ENCODE data around the gene CYFIP1.

CYFIP1 gene

GRCh38 chr15:22871481-22872086, 108.6 kb downstream of the CYFIP1 start:
- DNase-seq (ENCODE audit: low read depth in 1 of 2, low spot score in 1 of 2), result no peak

DNA sequence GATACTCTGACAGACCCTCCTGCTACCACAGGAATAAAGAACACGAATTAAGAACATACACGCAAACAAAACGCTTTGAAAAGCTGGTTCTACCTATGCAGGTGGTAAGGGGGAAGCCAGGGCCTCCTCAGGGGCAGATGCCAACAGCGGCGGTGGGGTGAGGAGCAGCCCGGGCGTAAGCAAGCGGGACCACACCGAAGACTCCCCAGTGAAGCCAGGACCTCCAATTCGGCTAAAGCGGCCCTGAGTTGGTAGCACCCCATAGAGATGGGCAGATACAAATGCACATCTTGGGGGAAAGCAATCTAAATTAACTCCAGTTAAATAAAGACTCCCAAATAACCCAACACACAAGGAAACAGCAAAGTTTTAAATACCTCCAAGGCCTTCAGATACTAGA, 109.3 kb downstream of the CYFIP1 start:
- no peak for DNase-seq (ENCODE audit: low read depth in 1 of 2, low spot score in 1 of 2)

DNA sequence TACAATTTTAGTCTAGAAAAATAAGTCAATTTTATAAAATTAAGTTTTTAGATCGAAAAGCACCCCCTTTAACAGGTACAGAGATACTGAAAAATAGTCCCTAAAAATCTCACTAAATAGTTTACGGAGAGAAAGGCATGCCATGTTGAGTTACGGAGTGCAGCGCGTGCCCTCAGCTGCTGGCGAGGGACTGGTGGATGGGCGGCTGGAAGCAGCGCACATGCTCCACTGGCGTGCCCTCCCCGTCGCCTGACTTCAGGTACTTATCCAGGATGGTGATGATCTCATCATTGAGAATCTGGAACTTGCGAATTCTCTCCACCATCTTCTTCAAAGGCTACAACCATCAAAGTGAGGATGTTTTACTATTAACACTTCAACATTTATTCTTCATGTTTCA, 110.3 kb downstream of the CYFIP1 start:
- DNase-seq (ENCODE audit: low read depth in 1 of 2, low spot score in 1 of 2), result no peak

DNA sequence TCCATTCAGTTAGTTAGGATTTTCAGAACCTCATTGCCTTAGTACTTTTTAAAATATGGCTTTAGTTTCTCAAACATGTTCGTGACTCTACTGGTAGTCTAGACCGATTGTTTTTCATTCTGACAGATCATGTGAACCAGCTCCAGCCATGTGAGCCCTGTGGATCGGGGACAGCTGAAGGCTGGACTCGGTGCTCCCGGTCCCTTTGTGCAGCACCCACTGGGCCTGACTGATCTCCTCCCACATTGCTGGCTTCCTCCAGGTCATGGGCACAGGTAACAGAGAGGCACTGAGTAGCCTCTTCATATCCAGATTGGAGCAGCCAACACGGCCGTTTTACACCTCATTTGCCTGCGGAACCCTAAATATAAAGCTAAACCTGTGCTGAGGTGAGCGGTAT, 111.2 kb downstream of the CYFIP1 start:
- DNase-seq (ENCODE audit: low read depth in 1 of 2, low spot score in 1 of 2), result no peak

DNA sequence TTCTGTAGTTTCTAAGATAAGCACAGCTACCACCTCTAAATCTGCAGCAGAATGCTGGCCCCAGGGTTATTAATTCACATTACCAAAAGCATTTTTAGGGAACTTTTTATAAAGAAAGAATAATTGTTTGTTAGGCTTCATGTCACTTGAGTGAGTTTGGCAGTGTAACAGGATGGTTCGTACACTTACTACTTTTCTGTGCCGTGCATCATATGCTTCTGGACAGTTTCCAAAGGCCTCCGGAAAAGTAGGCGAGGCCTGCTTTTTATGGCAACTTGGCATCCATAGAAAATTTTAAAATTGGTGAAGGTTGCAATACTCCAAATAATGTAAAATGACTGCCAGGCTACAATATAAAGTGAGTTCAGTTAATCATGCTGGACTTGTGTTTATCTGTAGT, 111.7 kb downstream of the CYFIP1 start:
- no peak for DNase-seq (ENCODE audit: low read depth in 1 of 2, low spot score in 1 of 2)

GRCh38 chr15:22867886-22868285, 112.3 kb downstream of the CYFIP1 start:
- no peak for DNase-seq (ENCODE audit: low read depth in 1 of 2, low spot score in 1 of 2)

DNA sequence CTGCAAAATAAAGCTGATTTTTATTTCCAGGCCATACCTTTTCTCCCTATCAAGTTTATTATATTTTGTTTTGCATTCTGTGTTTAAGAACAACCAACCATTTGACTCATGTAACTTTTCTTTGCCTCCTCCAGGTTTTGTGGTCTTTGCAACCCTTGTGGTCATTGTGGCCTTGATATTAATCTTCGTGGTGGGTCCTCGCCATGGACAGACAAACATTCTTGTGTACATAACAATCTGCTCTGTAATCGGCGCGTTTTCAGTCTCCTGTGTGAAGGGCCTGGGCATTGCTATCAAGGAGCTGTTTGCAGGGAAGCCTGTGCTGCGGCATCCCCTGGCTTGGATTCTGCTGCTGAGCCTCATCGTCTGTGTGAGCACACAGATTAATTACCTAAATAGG, 114.1 kb downstream of the CYFIP1 start:
- DNase-seq (ENCODE audit: low read depth in 1 of 2, low spot score in 1 of 2), result no peak

- no peak for DNase-seq (ENCODE audit: low read depth in 1 of 2, low spot score in 1 of 2)
These were observed 116.8 kb downstream of the CYFIP1 start for GRCh38 chr15:22863356-22863755.

DNA sequence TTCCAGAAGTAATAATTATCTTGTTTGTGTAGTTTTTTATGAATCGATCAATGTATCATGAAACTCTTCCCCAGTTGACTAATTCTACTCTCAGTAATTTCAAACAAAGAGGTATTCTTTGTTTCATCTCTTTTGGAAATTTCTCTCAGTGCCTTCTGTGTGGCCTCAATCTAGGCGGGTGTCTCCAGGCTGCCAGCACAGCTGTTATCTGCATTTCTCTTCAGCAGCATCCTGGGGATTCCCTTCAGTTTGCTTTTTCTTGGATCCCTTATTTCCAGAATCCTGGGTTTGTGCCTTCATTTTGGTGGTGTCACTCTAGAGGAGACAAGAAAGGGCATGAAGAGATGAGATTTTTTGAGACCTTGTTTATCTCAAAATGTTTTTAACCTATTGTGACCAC, 119.0 kb downstream of the CYFIP1 start:
- no peak for DNase-seq (ENCODE audit: low read depth in 1 of 2, low spot score in 1 of 2)

DNA sequence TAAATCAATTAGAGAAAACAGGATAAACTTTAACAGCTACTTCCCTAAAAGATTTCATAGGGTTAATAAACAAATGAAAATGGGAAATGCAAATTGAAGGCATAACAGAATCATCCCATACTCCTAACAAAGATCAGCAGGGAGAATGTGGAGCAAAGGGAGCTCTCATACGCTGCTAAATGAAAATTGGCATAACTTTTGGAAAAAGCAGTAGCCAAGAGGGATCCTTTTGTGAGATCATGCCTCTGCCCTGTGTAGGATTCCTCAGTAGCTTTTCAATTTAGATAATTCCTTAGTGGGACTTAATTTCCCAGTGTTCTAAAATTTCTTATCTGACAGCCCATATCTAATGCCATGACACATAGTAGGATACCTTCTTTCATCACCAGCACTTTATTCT, 123.5 kb downstream of the CYFIP1 start:
- no peak for DNase-seq (ENCODE audit: low read depth in 1 of 2, low spot score in 1 of 2)

DNA sequence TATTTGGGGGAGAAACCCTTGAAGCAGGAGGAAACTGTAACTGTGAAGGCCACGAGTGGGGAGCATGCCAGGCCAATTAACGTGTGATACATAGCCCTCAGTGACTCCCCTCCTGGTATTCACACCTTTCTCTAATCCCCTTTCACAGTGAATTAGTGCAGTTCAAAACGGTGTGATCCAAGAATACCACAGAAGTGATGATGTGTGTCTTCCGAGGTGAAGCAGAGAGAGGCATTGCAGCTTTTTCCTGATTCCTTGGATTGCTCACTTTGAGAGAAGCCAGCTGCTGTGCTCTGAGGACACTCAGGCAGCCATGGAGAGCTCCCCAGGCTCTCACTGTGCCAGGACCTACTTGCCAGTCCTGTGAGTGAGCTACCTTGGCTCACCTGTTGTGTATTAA, 124.4 kb downstream of the CYFIP1 start:
- no peak for DNase-seq (ENCODE audit: low read depth in 1 of 2, low spot score in 1 of 2)

DNA sequence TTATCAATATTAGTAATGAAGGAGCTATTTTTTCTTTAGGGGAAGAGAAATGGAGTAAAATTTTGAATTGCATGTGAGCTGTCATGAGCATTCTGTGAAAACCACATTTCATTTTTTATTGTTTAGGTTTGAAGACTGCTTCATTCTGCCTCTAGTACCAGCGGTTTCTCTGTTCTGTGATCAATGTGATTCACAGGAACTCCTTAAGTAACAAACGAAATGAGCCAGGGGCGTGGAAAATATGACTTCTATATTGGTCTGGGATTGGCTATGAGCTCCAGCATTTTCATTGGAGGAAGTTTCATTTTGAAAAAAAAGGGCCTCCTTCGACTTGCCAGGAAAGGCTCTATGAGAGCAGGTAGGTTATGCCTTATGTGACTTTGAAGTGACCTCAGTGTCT, 128.7 kb downstream of the CYFIP1 start:
- no peak for DNase-seq (ENCODE audit: low read depth in 1 of 2, low spot score in 1 of 2)

- no peak for DNase-seq (ENCODE audit: low read depth in 1 of 2, low spot score in 1 of 2)
These were observed 130.1 kb downstream of the CYFIP1 start for GRCh38 chr15:22850055-22850454.

DNA sequence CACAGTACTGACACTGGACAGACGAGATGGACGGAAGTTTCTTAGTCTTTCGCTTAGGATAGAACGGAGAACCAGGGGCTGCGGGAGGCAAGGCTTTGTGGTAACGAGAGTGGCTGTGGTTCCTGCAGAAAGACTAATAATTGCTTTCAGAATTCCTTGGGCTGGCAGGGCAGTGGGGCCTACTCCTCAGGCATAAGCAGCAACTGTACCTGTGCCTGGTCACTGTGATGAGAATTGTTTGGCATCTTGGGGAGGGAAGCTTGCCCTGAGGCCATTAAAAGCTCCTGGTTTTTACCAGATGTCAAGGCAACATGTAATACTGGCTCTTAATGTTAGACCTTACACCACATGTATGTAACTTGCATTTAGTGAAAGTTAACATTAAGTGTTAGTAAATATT, 134.1 kb downstream of the CYFIP1 start:
- DNase-seq (ENCODE audit: low read depth in 1 of 2, low spot score in 1 of 2), result no peak

DNA sequence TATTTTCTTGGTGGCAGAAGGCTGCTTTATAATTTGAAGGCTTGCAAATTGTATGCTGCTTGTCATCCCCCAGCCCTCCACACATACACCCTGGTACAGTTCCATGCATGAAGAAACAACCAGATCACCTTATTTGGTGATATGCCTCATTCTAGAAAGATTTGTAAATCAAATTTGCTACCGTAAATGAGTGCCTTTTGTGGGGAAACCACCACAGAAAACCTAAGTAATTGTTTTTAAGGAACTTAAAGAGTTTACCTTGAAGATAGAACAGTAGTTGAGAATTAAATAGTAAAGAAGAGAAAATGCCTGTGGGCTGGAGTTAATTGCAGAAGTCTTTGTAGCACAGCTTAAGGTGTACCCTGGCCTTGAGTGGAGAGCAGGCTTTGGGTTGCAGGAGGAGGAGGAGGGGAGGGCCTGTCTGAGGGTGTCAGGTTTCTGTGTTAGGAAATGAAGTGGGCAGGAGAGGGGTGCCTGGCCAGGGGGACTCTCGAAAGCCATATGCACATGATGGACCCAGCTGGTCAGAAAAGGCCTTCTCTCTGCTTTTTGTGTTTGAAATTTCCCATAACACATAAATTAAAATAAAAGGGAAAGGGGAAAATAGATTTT, 134.8 kb downstream of the CYFIP1 start:
- no peak for DNase-seq (ENCODE audit: low read depth in 1 of 2, low spot score in 1 of 2)

DNA sequence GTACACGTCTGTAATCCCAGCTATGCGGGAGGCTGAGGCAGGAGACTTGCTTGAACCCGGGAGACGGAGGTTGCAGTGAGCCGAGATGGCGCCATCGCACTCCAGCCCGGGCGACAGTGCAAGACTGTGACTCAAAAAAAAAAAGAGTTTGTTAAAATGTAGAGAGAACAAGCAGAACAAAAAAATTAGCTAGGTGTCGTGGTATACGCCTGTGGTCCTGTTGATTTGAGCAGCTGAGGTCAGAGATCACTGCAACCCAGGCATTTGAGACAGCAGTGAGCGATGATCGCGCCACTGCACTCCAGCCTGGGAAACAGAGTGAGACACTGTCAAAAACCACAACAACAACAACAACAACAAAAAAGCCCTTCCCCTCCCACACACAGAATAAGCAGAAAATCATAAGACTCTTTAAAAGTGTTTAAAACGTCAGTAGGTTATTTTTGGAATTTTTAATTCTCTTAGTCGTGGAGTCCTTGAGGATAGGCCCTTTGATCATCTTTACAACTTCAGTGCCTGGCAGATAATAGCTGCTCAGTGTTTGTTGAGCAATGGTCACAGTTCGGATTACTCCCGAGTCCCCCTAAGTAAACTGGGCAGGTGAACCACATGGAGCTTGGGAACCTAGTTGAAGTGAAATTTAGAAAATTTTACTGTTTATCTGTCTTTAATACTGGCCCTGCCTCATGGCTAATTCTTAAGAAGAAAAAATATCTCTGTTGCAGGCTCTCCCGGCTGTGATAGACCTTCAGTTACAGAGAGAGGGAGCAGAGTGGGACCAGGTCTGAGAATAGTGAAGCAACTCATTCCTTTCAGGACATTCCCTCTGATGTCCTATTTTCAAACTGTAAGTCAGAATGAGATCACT, 135.5 kb downstream of the CYFIP1 start:
- DNase-seq (ENCODE audit: low read depth in 1 of 2, low spot score in 1 of 2), result no peak

GRCh38 chr15:22839046-22839695, 141.0 kb downstream of the CYFIP1 start:
- no peak for DNase-seq (ENCODE audit: low read depth in 1 of 2, low spot score in 1 of 2)

- peak; percentile 97 to 98 for DNase-seq (ENCODE audit: low read depth in 1 of 2, low spot score in 1 of 2)
These were observed 141.7 kb downstream of the CYFIP1 start, which contains the start of gene NIPA2 for GRCh38 chr15:22838292-22839042. Gene NIPA2, plus strand, starts transcription at chr15:22838666. Its CDS starts 13,066 bp downstream, at chr15:22851732.

GRCh38 chr15:22831473-22831872, 148.7 kb downstream of the CYFIP1 start:
- DNase-seq (ENCODE audit: low read depth in 1 of 2, low spot score in 1 of 2), result no peak

- no peak for DNase-seq (ENCODE audit: low read depth in 1 of 2, low spot score in 1 of 2)
These were observed 153.0 kb downstream of the CYFIP1 start for GRCh38 chr15:22827125-22827524.

- no peak for DNase-seq (ENCODE audit: low read depth in 1 of 2, low spot score in 1 of 2)
These were observed 156.6 kb downstream of the CYFIP1 start for GRCh38 chr15:22823495-22824128.

Data from activated CD4-positive, alpha-beta T cell treated with anti-CD3 and anti-CD28 coated beads, Interleukin-2, amount 50 U/mL, for 24 hours (primary cell).